IMR-90 (cell line): ENCODE measurements around the gene ALK.

Source experiments
- MAFK ChIP-seq: IDR thresholded peaks from 2 replicates; pipeline ENCODE4 v1.6.1; 2012; ENCODE audit warnings: low read depth, low read length, improper control_type of control experiment
- MXI1 ChIP-seq: IDR thresholded peaks from 2 replicates; pipeline ENCODE4 v1.6.1; 2012; ENCODE audit warnings: low read depth, mild to moderate bottlenecking, low read length, moderate library complexity, borderline replicate concordance
- POLR2A ChIP-seq: IDR thresholded peaks from 2 replicates; pipeline ENCODE4 v1.6.1; 2012; ENCODE audit warnings: mild to moderate bottlenecking, low read depth, low read length
- RAD21 ChIP-seq: IDR thresholded peaks from 2 replicates; pipeline ENCODE4 v1.6.1; 2012; ENCODE audit warnings: low read length, improper control_type of control experiment
- USF2 ChIP-seq: fragments of 150-350 bp; IDR thresholded peaks from 2 replicates; pipeline ENCODE4 v1.6.1; 2017; ENCODE audit warnings: mild to moderate bottlenecking, antibody characterized with exemption, low read length, low read depth
- TF ChIP-seq, protein P1 (sequence below): conservative IDR thresholded peaks from 2 replicates; pipeline ENCODE4 v1.5.1; 2012; ENCODE audit warnings: mild to moderate bottlenecking, low read depth, low read length, improper control_type of control experiment

- TF ChIP-seq, protein P1, sequence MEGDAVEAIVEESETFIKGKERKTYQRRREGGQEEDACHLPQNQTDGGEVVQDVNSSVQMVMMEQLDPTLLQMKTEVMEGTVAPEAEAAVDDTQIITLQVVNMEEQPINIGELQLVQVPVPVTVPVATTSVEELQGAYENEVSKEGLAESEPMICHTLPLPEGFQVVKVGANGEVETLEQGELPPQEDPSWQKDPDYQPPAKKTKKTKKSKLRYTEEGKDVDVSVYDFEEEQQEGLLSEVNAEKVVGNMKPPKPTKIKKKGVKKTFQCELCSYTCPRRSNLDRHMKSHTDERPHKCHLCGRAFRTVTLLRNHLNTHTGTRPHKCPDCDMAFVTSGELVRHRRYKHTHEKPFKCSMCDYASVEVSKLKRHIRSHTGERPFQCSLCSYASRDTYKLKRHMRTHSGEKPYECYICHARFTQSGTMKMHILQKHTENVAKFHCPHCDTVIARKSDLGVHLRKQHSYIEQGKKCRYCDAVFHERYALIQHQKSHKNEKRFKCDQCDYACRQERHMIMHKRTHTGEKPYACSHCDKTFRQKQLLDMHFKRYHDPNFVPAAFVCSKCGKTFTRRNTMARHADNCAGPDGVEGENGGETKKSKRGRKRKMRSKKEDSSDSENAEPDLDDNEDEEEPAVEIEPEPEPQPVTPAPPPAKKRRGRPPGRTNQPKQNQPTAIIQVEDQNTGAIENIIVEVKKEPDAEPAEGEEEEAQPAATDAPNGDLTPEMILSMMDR = no peak
- no peak for TF ChIP-seq POLR2A
- no peak for TF ChIP-seq MXI1
- no peak for TF ChIP-seq USF2
- TF ChIP-seq RAD21 = no peak
- TF ChIP-seq MAFK = no peak
Observed at GRCh38 chr2:29676886-29677453, 244.4 kb downstream of the ALK start.
